KMS-11 (cell line): Measurements from ENCODE around the gene NKX1-1.

ENCODE experiments used
- H2AFZ ChIP-seq: fragments of 200-600 bp; sonication (generic); 2 replicates; pipeline ENCODE4 v1.6.1; 2016; ENCODE audit warnings: antibody characterized with exemption, mixed run types, low read depth
- H3K27ac ChIP-seq: fragments of 200-600 bp; sonication (generic); 2 replicates; pipeline ENCODE4 v1.6.1; 2016; ENCODE audit warnings: mild to moderate bottlenecking, mixed run types
- H3K27me3 ChIP-seq: fragments of 200-600 bp; sonication (generic); 2 replicates; pipeline ENCODE4 v1.6.1; 2017; ENCODE audit warnings: mild to moderate bottlenecking, low read depth, mixed run types, moderate library complexity; ENCODE audit not compliant: insufficient read depth
- H3K36me3 ChIP-seq: fragments of 200-600 bp; sonication (generic); 2 replicates; pipeline ENCODE4 v1.6.1; 2017; ENCODE audit warnings: mild to moderate bottlenecking, mixed run types; ENCODE audit not compliant: insufficient read depth
- H3K4me1 ChIP-seq: fragments of 200-600 bp; sonication (generic); 2 replicates; pipeline ENCODE4 v1.6.1; 2016; ENCODE audit warnings: mild to moderate bottlenecking, low read depth, mixed run types; ENCODE audit not compliant: poor library complexity, severe bottlenecking
- H3K4me2 ChIP-seq: fragments of 200-600 bp; sonication (generic); 2 replicates; pipeline ENCODE4 v1.7.0; 2016; ENCODE audit warnings: mild to moderate bottlenecking, mixed run types
- H3K4me3 ChIP-seq: fragments of 200-600 bp; sonication (generic); IDR thresholded peaks from 2 replicates; pipeline ENCODE4 v1.6.1; 2017; ENCODE audit warnings: low read depth, low read length, mixed read lengths; ENCODE audit not compliant: insufficient read depth
- H3K79me2 ChIP-seq: fragments of 200-600 bp; sonication (generic); 2 replicates; pipeline ENCODE4 v1.6.1; 2016; ENCODE audit warnings: low read depth, mixed run types; ENCODE audit not compliant: insufficient read depth
- H3K9ac ChIP-seq: fragments of 200-600 bp; sonication (generic); 2 replicates; pipeline ENCODE4 v1.6.1; 2016; ENCODE audit warnings: mild to moderate bottlenecking, mixed run types
- H4K20me1 ChIP-seq: fragments of 200-600 bp; sonication (generic); 2 replicates; pipeline ENCODE4 v1.6.1; 2016; ENCODE audit warnings: mild to moderate bottlenecking, mixed run types; ENCODE audit not compliant: insufficient read depth
- TF ChIP-seq, protein P1 (sequence below): fragments of 200-600 bp; sonication (generic); conservative IDR thresholded peaks from 2 replicates; pipeline ENCODE4 v1.6.1; 2017; ENCODE audit warnings: low read depth, mild to moderate bottlenecking, antibody characterized with exemption, low read length, moderate library complexity, mixed read lengths

Gene NKX1-1

DNA sequence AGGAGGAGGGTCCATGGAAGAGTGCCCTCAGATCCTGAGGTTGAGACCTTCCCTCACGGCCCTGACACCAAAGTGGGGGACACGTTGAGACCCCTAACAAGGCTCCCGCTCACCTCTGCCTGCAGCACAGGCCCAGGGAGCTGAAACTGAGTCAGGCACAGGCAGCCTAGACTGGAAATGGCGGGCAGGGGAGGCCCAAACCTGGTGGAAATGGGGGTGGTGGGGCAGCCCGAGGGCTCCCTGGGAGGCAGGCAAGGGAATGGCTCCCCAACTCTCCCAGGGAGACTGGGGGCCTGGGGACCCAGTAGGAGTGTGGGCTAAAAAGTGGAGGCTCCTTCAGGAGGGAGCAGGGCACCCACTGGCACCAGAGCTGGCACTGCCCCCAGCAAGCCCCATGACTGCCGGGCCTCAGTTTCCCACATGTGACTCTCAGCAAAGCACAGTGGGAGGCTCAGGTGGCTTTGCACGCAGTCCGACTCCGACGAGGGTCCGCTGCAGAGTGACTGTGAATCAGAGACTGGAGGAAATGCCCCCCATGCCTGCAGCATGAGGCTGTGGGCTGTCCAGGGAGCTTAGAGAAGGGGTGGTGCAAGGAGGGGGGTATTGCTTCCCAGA lies 5.9 kb downstream of the NKX1-1 start:
- Histone ChIP-seq H3K4me3 (no peak overlapping the region), H3K27ac (no peak overlapping the region), H3K4me1 (no peaks in the 10 kb centered on the region), H3K36me3 (no peaks in the 10 kb centered on the region), H2AFZ (no peak overlapping the region), H3K27me3 (no peaks in the 10 kb centered on the region; the same call in 1 of the 2 replicates), H3K9ac (no peak overlapping the region), H3K4me2 (no peak overlapping the region), H4K20me1 (no peaks in the 10 kb centered on the region), H3K79me2 (no peaks in the 10 kb centered on the region)
- TF ChIP-seq, protein P1, sequence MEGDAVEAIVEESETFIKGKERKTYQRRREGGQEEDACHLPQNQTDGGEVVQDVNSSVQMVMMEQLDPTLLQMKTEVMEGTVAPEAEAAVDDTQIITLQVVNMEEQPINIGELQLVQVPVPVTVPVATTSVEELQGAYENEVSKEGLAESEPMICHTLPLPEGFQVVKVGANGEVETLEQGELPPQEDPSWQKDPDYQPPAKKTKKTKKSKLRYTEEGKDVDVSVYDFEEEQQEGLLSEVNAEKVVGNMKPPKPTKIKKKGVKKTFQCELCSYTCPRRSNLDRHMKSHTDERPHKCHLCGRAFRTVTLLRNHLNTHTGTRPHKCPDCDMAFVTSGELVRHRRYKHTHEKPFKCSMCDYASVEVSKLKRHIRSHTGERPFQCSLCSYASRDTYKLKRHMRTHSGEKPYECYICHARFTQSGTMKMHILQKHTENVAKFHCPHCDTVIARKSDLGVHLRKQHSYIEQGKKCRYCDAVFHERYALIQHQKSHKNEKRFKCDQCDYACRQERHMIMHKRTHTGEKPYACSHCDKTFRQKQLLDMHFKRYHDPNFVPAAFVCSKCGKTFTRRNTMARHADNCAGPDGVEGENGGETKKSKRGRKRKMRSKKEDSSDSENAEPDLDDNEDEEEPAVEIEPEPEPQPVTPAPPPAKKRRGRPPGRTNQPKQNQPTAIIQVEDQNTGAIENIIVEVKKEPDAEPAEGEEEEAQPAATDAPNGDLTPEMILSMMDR, result no peak

DNA sequence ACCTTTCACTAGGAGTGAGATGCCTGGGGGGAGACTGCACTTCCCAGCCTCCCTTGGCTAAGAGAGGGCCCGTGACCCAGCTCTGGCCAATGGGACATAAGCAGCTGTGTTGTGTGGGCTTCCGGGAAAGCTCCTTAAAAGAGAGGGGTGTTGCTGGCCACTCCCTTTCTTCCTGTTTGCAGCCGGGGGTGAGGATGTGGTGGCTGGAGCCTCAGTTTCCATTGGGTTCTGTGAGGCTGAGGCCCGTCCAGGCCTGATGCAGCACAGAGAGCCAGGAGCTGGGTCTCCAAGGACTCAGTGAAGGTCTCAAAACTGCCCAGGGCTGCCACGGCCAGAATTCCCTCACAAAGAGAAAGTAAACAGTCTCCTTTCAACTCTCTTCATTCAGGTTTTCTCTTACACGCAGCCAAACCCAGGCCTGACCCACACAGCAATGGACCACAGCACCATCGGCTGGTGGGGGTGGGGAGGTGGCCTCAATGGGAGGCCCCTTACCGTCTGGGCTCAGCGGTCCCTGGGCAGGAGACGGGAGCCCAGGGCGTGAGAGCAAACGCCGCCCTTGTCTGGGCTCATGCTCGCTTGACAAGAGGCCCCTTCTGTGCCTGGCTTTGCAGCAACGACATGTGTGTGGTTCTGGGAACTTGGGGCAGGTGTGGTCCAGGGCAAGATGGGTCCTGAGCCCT lies 6.6 kb downstream of the NKX1-1 start:
- no peaks in the 10 kb centered on the region; the same call in 1 of the 2 replicates for H3K27me3 ChIP-seq
- no peak overlapping the region for H3K4me2 ChIP-seq

DNA sequence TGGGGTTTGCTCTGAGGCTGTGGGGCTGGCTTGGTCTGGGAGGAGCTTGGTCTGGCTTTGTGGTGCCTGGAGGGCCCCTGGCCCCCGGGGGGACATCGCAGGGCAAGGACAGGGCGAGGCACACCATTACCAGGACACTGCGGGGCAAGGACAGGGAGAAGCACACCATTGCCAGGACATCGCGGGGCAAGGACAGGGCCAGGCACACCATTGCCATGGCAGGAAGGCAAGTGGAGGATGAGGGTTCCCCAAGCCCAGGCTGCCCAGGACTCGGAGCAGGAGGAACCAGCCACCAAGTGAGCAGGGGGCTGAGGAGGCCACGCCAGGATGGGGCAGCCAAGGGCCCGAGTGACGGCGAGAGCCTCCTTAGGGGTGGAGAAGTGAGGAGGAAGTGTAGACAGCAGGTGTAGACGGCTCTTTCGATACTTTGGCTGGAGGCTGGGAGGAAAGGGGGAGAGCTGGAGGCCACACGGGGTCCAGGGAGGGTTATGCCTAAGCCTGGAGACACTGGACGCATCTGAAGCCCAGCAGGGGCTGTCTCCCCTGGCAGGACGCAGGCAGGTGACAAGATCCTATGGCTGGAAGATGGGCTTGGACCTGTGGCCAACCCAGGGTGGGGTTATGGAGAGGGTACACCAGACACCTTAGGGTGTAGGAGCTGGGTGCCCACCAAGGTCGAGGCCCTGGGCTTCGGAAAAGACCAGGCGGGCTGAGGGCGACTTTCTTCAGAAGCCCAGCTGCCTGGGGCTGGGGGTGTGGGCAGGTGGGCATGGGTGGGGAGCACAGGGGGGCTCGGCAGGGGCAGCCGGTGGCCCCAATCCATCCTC lies 7.3 kb downstream of the NKX1-1 start:
- Histone ChIP-seq H2AFZ (no peak overlapping the region), H3K27me3 (no peaks in the 10 kb centered on the region; the same call in 1 of the 2 replicates), H3K9ac (no peak overlapping the region), H4K20me1 (no peaks in the 10 kb centered on the region), H3K4me3 (no peak overlapping the region), H3K27ac (no peak overlapping the region), H3K4me1 (no peaks in the 10 kb centered on the region), H3K79me2 (no peaks in the 10 kb centered on the region), H3K36me3 (no peaks in the 10 kb centered on the region), H3K4me2 (no peak overlapping the region)
- TF ChIP-seq, protein P1, result no peak

More for the DNA sequence above, 6.6 kb downstream of the NKX1-1 start:
- H3K27ac ChIP-seq, result no peak overlapping the region
- H3K4me3 ChIP-seq, result no peak overlapping the region
- H3K36me3 ChIP-seq, result no peaks in the 10 kb centered on the region
- H2AFZ ChIP-seq, result no peak overlapping the region
- H4K20me1 ChIP-seq, result no peaks in the 10 kb centered on the region
- H3K9ac ChIP-seq, result no peak overlapping the region
- TF ChIP-seq, protein P1, result no peak
- no peaks in the 10 kb centered on the region for H3K4me1 ChIP-seq
- no peaks in the 10 kb centered on the region for H3K79me2 ChIP-seq

DNA sequence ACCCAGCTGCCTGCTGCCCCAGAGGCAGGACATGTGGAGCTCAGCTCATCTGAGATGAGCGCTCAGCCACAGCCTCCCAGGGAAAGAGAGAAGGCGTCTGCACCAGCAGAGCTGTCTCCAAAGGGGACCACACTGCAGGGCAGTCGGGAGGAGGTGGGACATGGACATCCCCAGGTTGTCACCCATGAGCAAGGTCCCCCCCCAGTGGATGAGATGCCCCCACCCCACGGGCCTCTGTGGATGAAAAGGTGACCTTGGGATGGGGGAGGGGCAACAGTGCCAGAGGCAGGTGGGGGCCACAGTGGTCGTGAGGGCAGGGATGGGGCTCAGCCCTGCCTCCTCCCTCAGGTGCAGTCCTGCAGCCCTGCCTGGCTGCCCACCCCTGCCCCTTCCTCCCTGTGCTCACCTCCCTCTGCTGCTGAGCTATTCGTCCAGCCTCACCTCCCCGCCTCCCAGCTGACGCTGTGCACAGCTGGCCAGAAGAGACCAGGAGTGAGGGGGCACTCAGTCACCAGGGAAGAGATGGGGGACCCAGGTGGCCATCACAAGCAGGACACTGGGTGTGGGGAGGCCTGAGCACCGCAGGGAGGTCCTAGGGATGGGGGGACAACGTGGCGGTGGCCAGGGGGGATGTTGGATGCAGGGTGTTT lies 9.3 kb downstream of the NKX1-1 start:
- no peak overlapping the region for H3K4me3 ChIP-seq
- no peak overlapping the region for H3K4me2 ChIP-seq
- no peak overlapping the region for H3K27ac ChIP-seq
- H3K9ac ChIP-seq, result no peak overlapping the region
- H3K4me1 ChIP-seq, result no peaks in the 10 kb centered on the region
- TF ChIP-seq, protein P1, result no peak
- no peaks in the 10 kb centered on the region for H3K79me2 ChIP-seq
- H3K36me3 ChIP-seq, result no peaks in the 10 kb centered on the region
- no peak overlapping the region for H2AFZ ChIP-seq
- no peaks in the 10 kb centered on the region; the same call in 1 of the 2 replicates for H3K27me3 ChIP-seq
- no peaks in the 10 kb centered on the region for H4K20me1 ChIP-seq
